H1 (cell line): Measurements from ENCODE around the gene ZNF385B. TPM values are rescaled to one million over a fixed set of nuclear protein-coding genes. Genes with fewer than 3 reads are reported as not detected.

Experiments
- CTCF ChIA-PET: fragments of 300-600 bp; sonication (Branson Sonifier 250); formaldehyde crosslinking; loops from one replicate; lab custom pipeline; 2021; ENCODE audit not compliant: partially characterized antibody; lab: Charles Lee
- POLR2A ChIA-PET: fragments of 300-600 bp; sonication (Branson Sonifier 250); formaldehyde crosslinking; loops from one replicate; lab custom pipeline; 2021; ENCODE audit warnings: inconsistent platforms; ENCODE audit not compliant: partially characterized antibody; lab: Charles Lee
- DNase-seq, 2 experiments: peaks; one replicate each; pipeline versions ENCODE4 v3.0.0 to v3.0.0-alpha.2; 2010 to 2022; ENCODE audit warnings: low spot score in 2 of 2, low read depth in 1 of 2, mixed read lengths in 1 of 2
- FAIRE-seq: peaks from 2 replicates; lab custom pipeline; 2011; peaks lifted over from hg19 to GRCh38; lab: Jason Lieb, UNC
- H2AFZ ChIP-seq: 2 replicates; pipeline ENCODE4 v1.8.1; 2012; ENCODE audit warnings: low read length, inconsistent platforms
- H2AK5ac ChIP-seq: 2 replicates; pipeline ENCODE4 v1.6.1; 2013; ENCODE audit warnings: low read depth, low read length
- H2BK120ac ChIP-seq: replicated peaks from 2 replicates; pipeline ENCODE3; 2013; ENCODE audit warnings: low read depth, low read length, inconsistent platforms
- H2BK12ac ChIP-seq: 2 replicates; pipeline ENCODE4 v1.6.1; 2013; ENCODE audit warnings: low read depth, low read length
- H2BK15ac ChIP-seq: 2 replicates; pipeline ENCODE4 v1.6.1; 2013; ENCODE audit warnings: low read length
- H2BK20ac ChIP-seq: 2 replicates; pipeline ENCODE4 v1.6.1; 2013; ENCODE audit warnings: low read length
- H2BK5ac ChIP-seq: 2 replicates; pipeline ENCODE4 v1.6.1; 2013; ENCODE audit warnings: low read depth, low read length
- H3K14ac ChIP-seq: 2 replicates; pipeline ENCODE4 v1.6.1; 2013; ENCODE audit warnings: inconsistent platforms; ENCODE audit not compliant: insufficient read length
- H3K18ac ChIP-seq: 2 replicates; pipeline ENCODE4 v1.6.1; 2013; ENCODE audit warnings: low read length; ENCODE audit errors: extremely low read depth
- H3K23ac ChIP-seq: 2 replicates; pipeline ENCODE4 v1.6.1; 2013; ENCODE audit warnings: inconsistent platforms; ENCODE audit not compliant: insufficient read length
- H3K23me2 ChIP-seq: 2 replicates; pipeline ENCODE4 v1.6.1; 2013; ENCODE audit warnings: low read depth, low read length
- H3K27ac ChIP-seq: 2 replicates; pipeline ENCODE4 v1.6.1; 2011; ENCODE audit warnings: low read depth, low read length, inconsistent platforms
- H3K27me3 ChIP-seq, 4 experiments: replicated peaks in 1 of 4; 1 replicate in 1 of 4; 2 replicates in 3 of 4; pipeline versions ENCODE4 v1.6.1 to v1.8.1; 2011 to 2013; ENCODE audit warnings: low read length in 3 of 4, mild to moderate bottlenecking in 3 of 4, inconsistent platforms in 2 of 4, mixed read lengths in 2 of 4, moderate library complexity in 1 of 4; ENCODE audit not compliant: control insufficient read depth in 3 of 4, insufficient read depth in 3 of 4; ENCODE audit errors: extremely low read depth in 1 of 4
- H3K36me3 ChIP-seq, 4 experiments: 2 replicates each; pipeline versions ENCODE4 v1.6.1 to v1.8.1; 2011 to 2013; ENCODE audit warnings: mild to moderate bottlenecking in 4 of 4, low read length in 3 of 4, moderate library complexity in 2 of 4, control low read depth in 1 of 4, inconsistent platforms in 1 of 4; ENCODE audit not compliant: insufficient read depth in 4 of 4, control insufficient read depth in 2 of 4
- H3K4ac ChIP-seq: replicated peaks from 2 replicates; pipeline ENCODE3; 2013; ENCODE audit warnings: low read length, low read depth, mixed read lengths, inconsistent platforms; ENCODE audit not compliant: insufficient read length
- H3K4me1 ChIP-seq, 4 experiments: replicated peaks in 1 of 4; 1 replicate in 1 of 4; 2 replicates in 3 of 4; pipeline versions ENCODE4 v1.6.1 to v1.8.1; 2011 to 2013; ENCODE audit warnings: low read length in 3 of 4, inconsistent platforms in 2 of 4, mixed read lengths in 1 of 4; ENCODE audit not compliant: insufficient read depth in 4 of 4, control insufficient read depth in 3 of 4
- H3K4me2 ChIP-seq, 2 experiments: 2 replicates each; pipeline versions ENCODE4 v1.6.1 to v1.8.1; 2011 to 2013; ENCODE audit warnings: low read depth in 2 of 2, low read length in 2 of 2, control low read depth in 1 of 2, inconsistent platforms in 1 of 2, mild to moderate bottlenecking in 1 of 2; ENCODE audit not compliant: insufficient read depth in 1 of 2
- H3K4me3 ChIP-seq, 4 experiments: fragments of 200-600, 300-600 bp in 1 of 4; sonication (generic), shearing (Covaris generic), sonication (Bioruptor Twin) in 1 of 4; 2 replicates each; pipeline versions ENCODE4 v1.5.1 to v1.8.1; 2011 to 2016; ENCODE audit warnings: low read length in 4 of 4, low read depth in 3 of 4, control low read depth in 2 of 4, inconsistent platforms in 2 of 4, mild to moderate bottlenecking in 2 of 4, mixed read lengths in 1 of 4, moderate library complexity in 1 of 4; ENCODE audit not compliant: insufficient read depth in 2 of 4; ENCODE audit errors: extremely low read depth in 1 of 4
- H3K56ac ChIP-seq: replicated peaks from 2 replicates; pipeline ENCODE3; 2013; ENCODE audit warnings: low read depth, mild to moderate bottlenecking, mixed read lengths, low read length, inconsistent platforms; ENCODE audit not compliant: insufficient read length
- H3K79me1 ChIP-seq: 2 replicates; pipeline ENCODE4 v1.6.1; 2013; ENCODE audit warnings: low read depth, low read length, control low read depth
- H3K79me2 ChIP-seq, 2 experiments: 2 replicates each; pipeline versions ENCODE4 v1.6.1 to v1.8.1; 2012 to 2013; ENCODE audit warnings: low read length in 2 of 2, mild to moderate bottlenecking in 2 of 2, inconsistent platforms in 1 of 2; ENCODE audit not compliant: insufficient read depth in 2 of 2, control insufficient read depth in 1 of 2
- H3K9ac ChIP-seq, 4 experiments: replicated peaks in 1 of 4; 1 replicate in 1 of 4; 2 replicates in 3 of 4; pipeline versions ENCODE4 v1.6.1 to v1.8.1; 2011 to 2013; ENCODE audit warnings: low read depth in 3 of 4, low read length in 3 of 4, control low read depth in 2 of 4, mild to moderate bottlenecking in 2 of 4, moderate library complexity in 2 of 4, inconsistent platforms in 1 of 4; ENCODE audit errors: extremely low read depth in 1 of 4
- H3K9me3 ChIP-seq, 2 experiments: 2 replicates each; pipeline versions ENCODE4 v1.6.1 to v1.8.1; 2012 to 2013; ENCODE audit warnings: mild to moderate bottlenecking in 2 of 2, moderate library complexity in 2 of 2, control low read depth in 1 of 2, inconsistent platforms in 1 of 2, low read depth in 1 of 2, low read length in 1 of 2, mixed read lengths in 1 of 2; ENCODE audit not compliant: insufficient read depth in 2 of 2
- H4K20me1 ChIP-seq, 2 experiments: replicated peaks in 1 of 2; 2 replicates each; pipeline versions ENCODE3 to v1.8.1; 2011 to 2013; ENCODE audit warnings: inconsistent platforms in 2 of 2, low read length in 2 of 2, mild to moderate bottlenecking in 1 of 2; ENCODE audit not compliant: insufficient read depth in 2 of 2, control insufficient read depth in 1 of 2
- H4K5ac ChIP-seq: 2 replicates; pipeline ENCODE4 v1.6.1; 2013; ENCODE audit warnings: low read length, low read depth, mixed read lengths, inconsistent platforms; ENCODE audit not compliant: insufficient read length
- H4K8ac ChIP-seq: 2 replicates; pipeline ENCODE4 v1.8.0; 2013; ENCODE audit warnings: mild to moderate bottlenecking, moderate library complexity, low read length, inconsistent platforms; ENCODE audit not compliant: insufficient read depth; ENCODE audit errors: extremely low read depth
- H4K91ac ChIP-seq: replicated peaks from 2 replicates; pipeline ENCODE3; 2013; ENCODE audit warnings: low read length, mixed read lengths, inconsistent platforms; ENCODE audit not compliant: insufficient read length
- JUND ChIP-seq: IDR thresholded peaks from 2 replicates; pipeline ENCODE4 v1.6.1; 2011; ENCODE audit warnings: mild to moderate bottlenecking, improper control_type of control experiment, low read length
- PHF8 ChIP-seq: fragments of 200-600 bp; sonication (generic); conservative IDR thresholded peaks from 2 replicates; pipeline ENCODE4 v1.7.1; 2012; ENCODE audit warnings: low read depth, mild to moderate bottlenecking, inconsistent platforms, low read length, moderate library complexity
- TAF7 ChIP-seq: optimal IDR thresholded peaks from 2 replicates; pipeline ENCODE3; 2011; ENCODE audit warnings: low read depth, mild to moderate bottlenecking, inconsistent platforms, low read length, moderate library complexity, borderline replicate concordance
- polyA plus RNA-seq, 7 experiments: library from polyadenylated mRNA; depleted of rRNA in 3 of 7; stranded (reverse) in 5 of 7; unstranded in 2 of 7; fragments of >200 nt in 5 of 7; fragments of 200-250 nt in 2 of 7; gene quantifications; 1 replicate in 5 of 7; 2 replicates in 1 of 7; 4 replicates in 1 of 7; pipeline versions ENCODE4 v1.2.1 to v1.2.3, GENCODE V29; 2011 to 2013; ENCODE audit warnings: missing spikeins in 2 of 7, mixed read lengths in 2 of 7
- total RNA-seq: library from RNA; stranded (reverse); fragmentation: NEBNext Ultra II Directional; extraction: Animal tissue kit (Norgen Biotek cat#: 25700); gene quantifications from 2 replicates; pipeline ENCODE4 v1.2.1, GENCODE V29; 2021

Gene ZNF385B
- total and polyA plus RNA-seq, 2 of the 8 experiments (the other 6 are each of a cell fraction or from before 2014, with no cell fraction given): 1.1 to 3.7 TPM

DNA sequence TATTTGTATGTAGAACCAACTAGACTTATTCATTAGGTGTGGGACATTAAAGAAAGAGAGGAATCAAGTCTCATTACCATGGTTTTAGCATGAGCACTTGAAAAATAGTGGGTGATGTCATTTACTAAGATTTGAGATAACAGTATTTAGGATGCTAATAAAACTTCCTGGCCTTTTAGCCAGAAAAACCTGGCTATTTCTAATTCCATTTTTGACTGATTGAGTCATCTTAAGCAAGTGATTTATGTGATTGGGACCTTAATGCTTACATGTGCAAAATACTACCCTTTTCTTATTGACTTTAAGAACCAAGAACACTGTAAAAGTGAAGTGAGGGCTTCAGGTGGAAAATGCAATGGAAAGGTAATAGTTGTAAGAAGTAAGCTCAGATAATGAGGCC is 400.0 kb downstream of the ZNF385B start:
- CTCF ChIA-PET: no interaction called here
- no peak overlapping the region for H2BK120ac ChIP-seq
- no peak overlapping the region for H3K14ac ChIP-seq
- no peak for FAIRE-seq
- no peak overlapping the region for H2AFZ ChIP-seq
- no peak overlapping the region for H3K9ac ChIP-seq
- peaks cover 0 to 4% (median 0%) of the 10 kb centered on the region in 4 experiments; a peak in 1 of 8 replicates for H3K36me3 ChIP-seq
- H3K4me2 ChIP-seq: no peak overlapping the region
- H3K23me2 ChIP-seq: no peaks in the 10 kb centered on the region
- H3K4ac ChIP-seq: no peak overlapping the region
- H3K27ac ChIP-seq: no peak overlapping the region
- H2BK20ac ChIP-seq: no peak overlapping the region
- no peak overlapping the region for H2AK5ac ChIP-seq
- H2BK15ac ChIP-seq: no peak overlapping the region
- no peak overlapping the region for H4K5ac ChIP-seq
- H3K4me1 ChIP-seq: no peaks in the 10 kb centered on the region
- TF ChIP-seq PHF8 (no peak), TAF7 (no peak), JUND (no peak)
- TF ChIP-seq, all 59 proteins: peak for 0
- DNase-seq: no peak
- H3K9me3 ChIP-seq: peaks cover 10 to 16% of the 10 kb centered on the region in 2 experiments; a peak in 3 of 4 replicates
- H2BK12ac ChIP-seq: no peak overlapping the region
- no peaks in the 10 kb centered on the region for H3K27me3 ChIP-seq
- H4K91ac ChIP-seq: no peak overlapping the region
- H3K18ac ChIP-seq: no peak overlapping the region
- no peak overlapping the region for H3K56ac ChIP-seq
- no peaks in the 10 kb centered on the region for H3K79me1 ChIP-seq
- POLR2A ChIA-PET: no interaction called here
- H2BK5ac ChIP-seq: no peak overlapping the region
- no peak overlapping the region for H3K23ac ChIP-seq
- no peak overlapping the region for H3K4me3 ChIP-seq
- H4K8ac ChIP-seq: no peak overlapping the region
- no peaks in the 10 kb centered on the region for H4K20me1 ChIP-seq
- no peaks in the 10 kb centered on the region for H3K79me2 ChIP-seq
